ENCODE results near the gene RTL9. TPM values are rescaled to one million over a fixed set of nuclear protein-coding genes. Genes with fewer than 3 reads are reported as not detected.

Gene RTL9
- total RNA-seq, 1 donor from 2014 or later, result 1.4 TPM

DNA sequence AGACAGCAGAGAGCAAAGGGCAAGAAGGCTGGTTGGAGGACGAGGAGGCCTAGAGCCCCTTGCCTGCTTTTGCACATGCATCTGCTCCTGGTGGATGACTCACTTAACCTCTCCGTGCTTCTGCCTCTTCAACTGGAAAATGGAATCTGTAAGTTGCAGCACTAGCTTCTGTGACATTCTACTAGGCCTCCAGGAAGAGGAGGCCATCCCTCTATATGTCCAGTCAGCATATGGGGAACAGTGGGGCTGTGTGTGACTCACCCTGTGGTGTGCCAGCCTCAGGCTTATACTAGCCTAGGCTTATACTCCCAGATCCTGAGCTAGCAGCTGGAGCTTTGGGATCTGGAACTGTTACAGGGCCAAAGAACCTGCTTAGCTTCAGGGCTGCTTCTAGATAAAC, 36.0 kb downstream of the RTL9 start:
- no peaks in the 10 kb centered on the region for H3K27me3 Mint-ChIP-seq
- no peaks in the 10 kb centered on the region for H3K36me3 Mint-ChIP-seq (ENCODE audit: insufficient read depth)
- TF ChIP-seq, protein P1, sequence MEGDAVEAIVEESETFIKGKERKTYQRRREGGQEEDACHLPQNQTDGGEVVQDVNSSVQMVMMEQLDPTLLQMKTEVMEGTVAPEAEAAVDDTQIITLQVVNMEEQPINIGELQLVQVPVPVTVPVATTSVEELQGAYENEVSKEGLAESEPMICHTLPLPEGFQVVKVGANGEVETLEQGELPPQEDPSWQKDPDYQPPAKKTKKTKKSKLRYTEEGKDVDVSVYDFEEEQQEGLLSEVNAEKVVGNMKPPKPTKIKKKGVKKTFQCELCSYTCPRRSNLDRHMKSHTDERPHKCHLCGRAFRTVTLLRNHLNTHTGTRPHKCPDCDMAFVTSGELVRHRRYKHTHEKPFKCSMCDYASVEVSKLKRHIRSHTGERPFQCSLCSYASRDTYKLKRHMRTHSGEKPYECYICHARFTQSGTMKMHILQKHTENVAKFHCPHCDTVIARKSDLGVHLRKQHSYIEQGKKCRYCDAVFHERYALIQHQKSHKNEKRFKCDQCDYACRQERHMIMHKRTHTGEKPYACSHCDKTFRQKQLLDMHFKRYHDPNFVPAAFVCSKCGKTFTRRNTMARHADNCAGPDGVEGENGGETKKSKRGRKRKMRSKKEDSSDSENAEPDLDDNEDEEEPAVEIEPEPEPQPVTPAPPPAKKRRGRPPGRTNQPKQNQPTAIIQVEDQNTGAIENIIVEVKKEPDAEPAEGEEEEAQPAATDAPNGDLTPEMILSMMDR (IDR thresholded peaks at IDR 0.05; ENCODE audit: unreplicated experiment), result no peak
- H3K4me1 Mint-ChIP-seq (ENCODE audit: low read depth), result peaks cover 19% of the 10 kb centered on the region
- H3K4me3 Mint-ChIP-seq (ENCODE audit: low read depth), result no peak overlapping the region
- no peak overlapping the region for H3K27ac Mint-ChIP-seq
- DNase-seq (ENCODE audit: low spot score, unreplicated experiment), result no peak
- no peaks in the 10 kb centered on the region for H3K9me3 Mint-ChIP-seq (ENCODE audit: low read depth)

DNA sequence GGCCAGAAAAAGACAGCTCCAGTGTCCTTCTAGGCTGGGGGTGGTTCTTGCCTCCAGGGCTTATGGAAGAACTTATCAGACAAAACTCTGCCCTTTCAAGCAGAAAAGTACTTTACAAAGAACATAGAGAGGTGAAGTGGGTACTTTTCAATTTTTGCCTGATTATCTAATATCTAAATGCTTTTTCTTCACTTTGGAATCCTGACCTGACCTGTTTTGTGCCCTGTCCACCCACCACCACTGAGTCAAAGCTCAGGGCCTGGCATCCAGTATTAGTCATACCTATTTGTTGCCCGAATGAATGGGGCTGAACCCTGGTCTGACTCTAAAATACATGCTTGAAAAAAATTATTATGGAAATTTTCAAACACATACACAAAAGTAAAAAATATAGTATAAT, 37.2 kb downstream of the RTL9 start:
- no peak for DNase-seq (ENCODE audit: low spot score, unreplicated experiment)
- no peaks in the 10 kb centered on the region for H3K27me3 Mint-ChIP-seq
- H3K36me3 Mint-ChIP-seq (ENCODE audit: insufficient read depth), result no peaks in the 10 kb centered on the region
- no peaks in the 10 kb centered on the region for H3K9me3 Mint-ChIP-seq (ENCODE audit: low read depth)
- TF ChIP-seq, protein P1 (IDR thresholded peaks at IDR 0.05; ENCODE audit: unreplicated experiment), result no peak
- peak overlapping the region; percentile 51 for H3K27ac Mint-ChIP-seq
- H3K4me3 Mint-ChIP-seq (ENCODE audit: low read depth), result no peak overlapping the region
- H3K4me1 Mint-ChIP-seq (ENCODE audit: low read depth), result peaks cover 19% of the 10 kb centered on the region

- Mint-ChIP-seq H3K27me3 (no peaks in the 10 kb centered on the region), H3K36me3 (ENCODE audit: insufficient read depth) (no peaks in the 10 kb centered on the region), H3K4me1 (ENCODE audit: low read depth) (peaks cover 19% of the 10 kb centered on the region), H3K4me3 (ENCODE audit: low read depth) (no peak overlapping the region), H3K9me3 (ENCODE audit: low read depth) (no peaks in the 10 kb centered on the region), H3K27ac (peak overlapping the region; percentile 18)
- no peak for DNase-seq (ENCODE audit: low spot score, unreplicated experiment)
- TF ChIP-seq, protein P1 (IDR thresholded peaks at IDR 0.05; ENCODE audit: unreplicated experiment), result no peak
These were observed 38.1 kb downstream of the RTL9 start for GRCh38 chrX:110396735-110397134.

GRCh38 chrX:110397339-110397738, 38.7 kb downstream of the RTL9 start:
- Mint-ChIP-seq H3K36me3 (ENCODE audit: insufficient read depth) (no peaks in the 10 kb centered on the region), H3K27me3 (no peaks in the 10 kb centered on the region), H3K4me1 (ENCODE audit: low read depth) (peaks cover 19% of the 10 kb centered on the region), H3K9me3 (ENCODE audit: low read depth) (no peaks in the 10 kb centered on the region), H3K27ac (no peak overlapping the region), H3K4me3 (ENCODE audit: low read depth) (no peak overlapping the region)
- TF ChIP-seq, protein P1 (IDR thresholded peaks at IDR 0.05; ENCODE audit: unreplicated experiment), result no peak
- no peak for DNase-seq (ENCODE audit: low spot score, unreplicated experiment)

DNA sequence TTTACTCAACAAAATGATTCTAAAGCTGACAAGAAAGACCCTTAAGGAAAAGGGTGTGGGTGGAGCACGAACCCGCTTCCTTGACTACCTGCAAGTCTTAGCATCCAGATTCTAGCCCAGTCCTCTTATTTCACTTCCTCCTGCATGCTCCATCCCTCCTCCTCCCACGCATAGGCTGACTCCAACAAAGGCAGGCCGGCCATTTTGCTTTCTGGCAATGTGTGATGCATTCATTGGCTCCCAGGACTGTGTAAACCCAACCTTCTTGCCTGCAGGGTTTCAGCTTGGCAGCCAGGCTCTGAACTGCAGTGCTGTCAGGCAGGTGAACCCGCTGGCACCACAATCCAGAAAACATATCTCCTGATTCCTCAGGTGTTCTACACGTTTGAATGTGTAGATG, 39.3 kb downstream of the RTL9 start:
- DNase-seq (ENCODE audit: low spot score, unreplicated experiment), result no peak
- Mint-ChIP-seq H3K9me3 (ENCODE audit: low read depth) (no peaks in the 10 kb centered on the region), H3K27ac (no peak overlapping the region), H3K4me1 (ENCODE audit: low read depth) (peaks cover 19% of the 10 kb centered on the region), H3K27me3 (no peaks in the 10 kb centered on the region), H3K4me3 (ENCODE audit: low read depth) (no peak overlapping the region), H3K36me3 (ENCODE audit: insufficient read depth) (no peaks in the 10 kb centered on the region)
- TF ChIP-seq, protein P1 (IDR thresholded peaks at IDR 0.05; ENCODE audit: unreplicated experiment), result no peak
